Activated CD4-positive, alpha-beta T cell treated with anti-CD3 and anti-CD28 coated beads, Interleukin-2, amount 10 ng/mL, durations not matched to agents 24 days and 14 days (primary cell): ENCODE measurements around the gene WTAP. TPM values are rescaled to one million over a fixed set of nuclear protein-coding genes. Genes with fewer than 3 reads are reported as not detected.
"Not testable (repeated sequence)": the region's sequence is repeated elsewhere in the genome, so short reads cannot be mapped to it uniquely, and the experiment has no call there.

ENCODE experiments used
- DNase-seq: peaks from one replicate; pipeline ENCODE4 v3.0.0; 2022
- H3K27ac Mint-ChIP-seq: one replicate; pipeline ENCODE4 v1.8.0; 2022; ENCODE audit warnings: mild to moderate bottlenecking, mixed read lengths
- H3K27me3 Mint-ChIP-seq: one replicate; pipeline ENCODE4 v1.8.0; 2022; ENCODE audit warnings: mixed read lengths
- H3K36me3 Mint-ChIP-seq: one replicate; pipeline ENCODE4 v1.8.0; 2022; ENCODE audit warnings: low read depth, mild to moderate bottlenecking, mixed read lengths
- H3K4me1 Mint-ChIP-seq: one replicate; pipeline ENCODE4 v1.8.0; 2021; ENCODE audit warnings: mixed read lengths
- H3K4me3 Mint-ChIP-seq: one replicate; pipeline ENCODE4 v1.8.0; 2022; ENCODE audit warnings: mild to moderate bottlenecking, moderate library complexity, mixed read lengths
- H3K9me3 Mint-ChIP-seq: one replicate; pipeline ENCODE4 v1.8.0; 2021; ENCODE audit warnings: mixed read lengths
- intact Hi-C: fragments of 100-400 bp; cut with micrococcal nuclease; formaldehyde crosslinking; loops from one replicate; pipeline ENCODE4 v1.15.1; 2023
- total RNA-seq: library from RNA; stranded (reverse); gene quantifications from 2 replicates; pipeline ENCODE4 v1.2.3, GENCODE V29; 2022

WTAP gene
- total RNA-seq, 1 donor from 2014 or later: 107 TPM

DNA sequence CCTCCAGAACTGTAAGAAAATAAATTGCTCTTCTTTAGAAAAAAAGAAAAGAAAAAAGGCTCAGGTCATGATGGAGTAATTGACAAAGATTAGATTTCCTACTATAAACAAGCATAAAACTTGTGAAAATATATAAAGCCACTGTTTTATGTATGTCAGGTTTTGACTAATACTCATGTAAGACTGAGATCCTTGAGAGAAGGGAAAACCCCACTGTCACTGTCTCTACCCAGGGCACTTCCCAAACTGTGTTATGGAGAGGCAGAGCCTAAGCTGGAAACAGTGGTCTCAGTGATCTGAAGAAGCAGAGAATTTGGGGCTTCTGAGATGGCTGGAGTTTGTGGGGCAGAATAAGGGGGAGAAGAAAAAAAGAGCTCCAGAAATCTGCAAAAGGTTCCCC lies 42.2 kb downstream of the WTAP start:
- intact Hi-C loops: loop anchor here (1.0 to 2.0 kb wide), 2 partner anchors 8 to 13 kb away; no protein-coding TSS in a partner anchor
- Mint-ChIP-seq H3K4me1 (peaks cover 26% of the 10 kb centered on the region), H3K27ac (no peak overlapping the region), H3K4me3 (no peak overlapping the region), H3K9me3 (no peaks in the 10 kb centered on the region), H3K27me3 (no peaks in the 10 kb centered on the region), H3K36me3 (peaks cover 79% of the 10 kb centered on the region)
- DNase-seq: no peak

DNA sequence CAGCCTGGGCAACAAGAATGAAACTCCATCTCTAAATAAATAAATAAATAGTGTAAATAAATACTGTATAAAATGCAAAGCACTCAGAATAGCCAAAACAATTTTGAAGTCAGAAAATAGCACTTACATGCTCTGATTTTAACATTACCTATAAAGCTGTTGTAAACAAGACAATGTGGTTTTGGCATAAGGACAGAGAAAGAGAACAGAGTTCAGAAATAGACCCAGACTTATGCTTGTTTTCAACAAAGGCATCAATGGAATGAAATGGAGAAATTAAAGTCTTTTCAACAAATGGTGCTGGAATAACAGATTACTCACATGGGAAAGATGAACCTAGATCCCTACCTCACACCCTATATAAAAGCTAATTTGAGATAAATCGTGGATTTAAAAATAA lies 44.9 kb downstream of the WTAP start:
- Mint-ChIP-seq H3K27me3 (no peaks in the 10 kb centered on the region), H3K4me1 (peaks cover 14% of the 10 kb centered on the region), H3K36me3 (peaks cover 75% of the 10 kb centered on the region), H3K27ac (no peak overlapping the region), H3K4me3 (no peak overlapping the region), H3K9me3 (no peaks in the 10 kb centered on the region)
- no peak for DNase-seq
- intact Hi-C loops: no loop called here

DNA sequence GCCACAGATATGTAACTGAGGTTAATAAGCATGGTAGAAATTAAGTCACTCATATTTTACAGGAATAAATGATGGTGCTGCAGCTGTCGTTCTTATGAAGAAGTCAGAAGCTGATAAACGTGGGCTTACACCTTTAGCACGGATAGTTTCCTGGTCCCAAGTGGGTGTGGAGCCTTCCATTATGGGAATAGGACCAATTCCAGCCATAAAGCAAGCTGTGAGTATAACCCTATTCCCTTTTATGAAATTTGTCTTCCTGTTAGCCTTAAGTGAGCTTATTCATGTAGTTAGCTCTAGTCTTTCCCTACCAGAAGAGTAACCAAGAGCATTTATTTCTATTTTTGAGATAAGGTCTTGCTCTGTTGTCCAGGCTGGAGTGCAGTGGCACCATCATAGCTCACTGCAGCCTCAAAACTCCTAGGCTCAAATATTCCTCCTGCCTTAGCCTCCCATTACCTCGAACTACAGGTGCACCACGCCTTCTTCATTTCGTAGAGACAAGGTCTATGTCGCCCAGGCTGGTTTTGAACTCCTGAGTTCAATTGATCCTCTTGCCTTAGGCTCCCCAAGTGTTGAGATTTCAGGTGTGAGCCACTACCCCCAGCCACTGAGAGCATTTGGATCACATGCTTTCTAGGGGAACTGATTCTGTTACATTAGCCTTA lies 50.1 kb downstream of the WTAP start:
- Mint-ChIP-seq H3K9me3 (no peaks in the 10 kb centered on the region), H3K27me3 (no peaks in the 10 kb centered on the region), H3K4me1 (peaks cover 15% of the 10 kb centered on the region), H3K36me3 (peaks cover 75% of the 10 kb centered on the region), H3K4me3 (no peak overlapping the region), H3K27ac (no peak overlapping the region)
- intact Hi-C loops: loop anchor here (1.0 kb wide), 1 partner anchor 8 kb away; no protein-coding TSS in a partner anchor
- DNase-seq: no peak

GRCh38 chr6:159778131-159778530 lies 50.8 kb downstream of the WTAP start:
- Mint-ChIP-seq H3K36me3 (peaks cover 81% of the 10 kb centered on the region), H3K4me1 (peaks cover 22% of the 10 kb centered on the region), H3K4me3 (no peak overlapping the region), H3K27me3 (no peaks in the 10 kb centered on the region), H3K27ac (peak overlapping the region; percentile 7), H3K9me3 (no peaks in the 10 kb centered on the region)
- intact Hi-C loops: no loop called here
- DNase-seq: no peak

- Mint-ChIP-seq H3K9me3 (no peaks in the 10 kb centered on the region), H3K36me3 (peaks cover 81% of the 10 kb centered on the region), H3K4me1 (peaks cover 22% of the 10 kb centered on the region), H3K27ac (peak overlapping the region; percentile 7), H3K27me3 (no peaks in the 10 kb centered on the region), H3K4me3 (no peak overlapping the region)
- DNase-seq: no peak
- intact Hi-C loops: no loop called here
Measured at GRCh38 chr6:159778542-159779103, 51.3 kb downstream of the WTAP start.

- intact Hi-C loops: loop anchor here (5.0 to 10.0 kb wide), 2 partner anchors 36 to 317 kb away; no protein-coding TSS in a partner anchor
- Mint-ChIP-seq H3K9me3 (no peaks in the 10 kb centered on the region), H3K36me3 (peaks cover 73% of the 10 kb centered on the region), H3K4me3 (peak overlapping the region; percentile 97), H3K27ac (peak overlapping the region; percentile 98), H3K4me1 (peaks cover 47% of the 10 kb centered on the region), H3K27me3 (peaks cover 3% of the 10 kb centered on the region)
- peak; percentile 67 for DNase-seq
Measured at GRCh38 chr6:159788276-159788675, 61.0 kb downstream of the WTAP start.

GRCh38 chr6:159788753-159789376 lies 61.6 kb downstream of the WTAP start:
- Mint-ChIP-seq H3K4me3 (peak overlapping the region; percentile 97), H3K9me3 (no peaks in the 10 kb centered on the region), H3K36me3 (peaks cover 71% of the 10 kb centered on the region), H3K4me1 (peaks cover 46% of the 10 kb centered on the region), H3K27me3 (peaks cover 3% of the 10 kb centered on the region), H3K27ac (peak overlapping the region; percentile 98)
- DNase-seq: peak; percentile 80
- intact Hi-C loops: loop anchor here (1.0 to 10.0 kb wide), 5 partner anchors 27 to 316 kb away; partner anchors contain the start of genes ACAT2 and WTAP

DNA sequence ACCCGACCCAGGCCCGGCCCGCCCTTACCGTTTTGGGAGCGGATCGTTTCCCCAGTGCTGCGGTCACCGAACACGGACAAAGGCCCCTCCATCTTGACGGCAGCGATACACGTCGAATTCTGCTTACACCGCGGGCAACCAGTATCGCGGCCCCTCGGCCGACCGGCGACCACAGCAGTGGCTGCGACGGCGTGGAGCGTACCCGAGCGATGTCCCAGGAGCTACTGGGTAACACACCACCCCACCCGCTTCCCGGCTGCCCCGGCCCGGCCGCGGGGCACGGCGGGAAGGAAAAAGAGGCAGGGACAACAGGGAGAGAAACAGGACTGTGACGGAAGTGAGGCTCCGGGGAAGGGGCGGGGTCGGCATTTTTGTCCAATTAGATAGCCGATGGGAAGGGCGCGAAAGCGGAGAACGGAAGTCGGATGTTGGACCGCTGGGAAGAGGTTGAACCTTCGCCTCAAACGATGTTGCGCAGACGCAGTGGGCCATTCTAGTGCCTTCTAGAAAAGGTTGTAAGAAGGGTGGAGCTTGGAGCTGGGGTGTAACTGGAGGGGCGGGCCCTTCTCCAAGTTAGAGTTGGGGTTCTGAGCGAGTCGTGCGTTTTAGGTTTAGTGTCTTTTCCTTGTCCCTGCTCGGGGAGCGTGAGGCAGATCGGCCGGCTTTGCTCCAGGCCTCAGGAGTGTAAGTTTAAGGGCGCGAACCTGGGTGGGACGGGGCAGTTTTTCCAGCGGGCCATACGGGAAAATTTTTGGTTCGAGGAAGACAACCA lies 62.3 kb downstream of the WTAP start, which contains the start of gene TCP1:
Gene TCP1, minus strand, starts transcription at position 226 of the 772 bp plus-strand sequence. Its CDS starts 134 bp downstream, at position 92.
- H3K9me3 Mint-ChIP-seq: no peaks in the 10 kb centered on the region
- peak within 1 kb of the TSS; percentile 97 for H3K4me3 Mint-ChIP-seq
- H3K27me3 Mint-ChIP-seq: peaks cover 3% of the 10 kb centered on the region
- peaks cover 46% of the 10 kb centered on the region for H3K4me1 Mint-ChIP-seq
- DNase-seq: peak; percentile 100
- peak within 1 kb of the TSS; percentile 98 for H3K27ac Mint-ChIP-seq
- peaks cover 72% of the 10 kb centered on the region for H3K36me3 Mint-ChIP-seq
- intact Hi-C loops: loop anchor here (1.0 to 10.0 kb wide), 8 partner anchors 27 to 315 kb away; partner anchors contain the start of genes ACAT2, IGF2R and WTAP

DNA sequence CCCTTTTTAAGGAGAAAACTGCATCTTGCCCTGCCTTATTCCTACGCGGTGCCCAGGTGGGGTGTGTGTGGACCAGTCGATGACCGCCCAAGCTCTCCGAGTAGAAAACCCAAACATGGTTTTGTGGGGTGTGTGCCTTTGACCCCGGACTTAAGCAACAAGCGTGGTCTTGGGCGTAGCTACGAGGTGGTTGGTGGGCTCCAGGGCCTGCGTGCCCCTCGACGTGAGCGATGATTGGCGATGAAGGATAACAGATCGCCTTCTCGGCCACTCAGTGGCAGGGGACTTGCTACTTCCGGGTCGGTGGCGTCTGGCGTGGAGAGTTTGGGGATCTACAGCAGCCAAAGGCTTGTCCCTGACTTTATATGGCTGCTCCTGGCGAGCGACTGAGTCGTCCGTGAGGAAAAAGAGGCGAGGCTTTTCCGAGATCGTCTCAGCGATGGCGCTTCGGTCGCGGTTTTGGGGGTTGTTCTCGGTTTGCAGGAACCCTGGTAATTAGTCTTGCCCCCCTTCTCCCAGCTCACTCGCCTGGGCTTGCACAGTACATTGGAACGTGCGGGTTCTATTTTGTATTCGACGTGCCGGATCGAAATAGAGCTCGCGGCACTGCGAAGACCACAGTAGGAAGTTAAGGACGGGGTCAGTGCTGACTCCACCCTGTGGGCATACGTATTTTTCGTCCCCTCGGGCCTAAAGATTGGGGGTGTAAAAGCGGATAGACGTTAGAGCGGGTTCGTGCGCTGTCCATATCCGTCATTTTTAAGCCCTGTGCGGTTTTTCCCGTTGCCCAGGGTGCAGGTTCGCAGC lies 63.0 kb downstream of the WTAP start, which contains the start of gene MRPL18:
Gene MRPL18, plus strand, starts transcription at position 319 of the 807 bp plus-strand sequence. Its CDS starts 121 bp downstream, at position 440.
- intact Hi-C loops: loop anchor here (2.0 kb wide), 3 partner anchors 142 to 178 kb away; partner anchors contain the start of gene IGF2R
- Mint-ChIP-seq H3K36me3 (peaks cover 69% of the 10 kb centered on the region), H3K4me3 (peak within 1 kb of the TSS; percentile 97), H3K27ac (peak within 1 kb of the TSS; percentile 98), H3K27me3 (peaks cover 3% of the 10 kb centered on the region), H3K4me1 (peaks cover 40% of the 10 kb centered on the region), H3K9me3 (no peaks in the 10 kb centered on the region)
- DNase-seq: peak; percentile 96

DNA sequence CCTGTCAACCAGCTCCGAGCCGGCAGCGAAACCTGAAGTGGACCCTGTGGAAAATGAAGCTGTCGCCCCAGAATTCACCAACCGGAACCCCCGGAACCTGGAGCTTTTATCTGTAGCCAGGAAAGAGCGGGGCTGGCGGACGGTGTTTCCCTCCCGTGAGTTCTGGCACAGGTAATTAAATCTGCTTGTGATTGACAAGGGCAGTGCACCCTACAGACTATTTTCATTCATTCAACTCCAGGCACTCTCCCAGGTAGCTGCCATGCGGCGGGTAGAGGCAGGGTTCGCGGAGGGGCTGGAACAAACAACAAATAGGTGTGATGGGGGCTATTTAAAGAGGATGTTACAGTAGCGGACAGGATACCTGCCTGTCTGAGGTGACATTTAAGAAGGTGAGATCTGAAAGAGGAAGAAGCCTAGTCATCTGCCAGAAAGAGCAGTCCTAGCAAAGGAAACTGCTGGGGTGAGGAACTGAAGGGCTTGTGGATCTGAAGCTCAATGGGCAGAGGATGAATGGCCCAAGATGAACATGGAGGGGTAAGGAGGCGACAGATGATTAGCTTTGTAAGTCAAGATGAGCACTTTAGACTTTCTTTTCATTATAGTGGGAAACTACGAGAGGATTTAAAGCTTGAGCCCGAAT lies 63.8 kb downstream of the WTAP start:
- Mint-ChIP-seq H3K36me3 (peaks cover 65% of the 10 kb centered on the region), H3K27ac (peak overlapping the region; percentile 98), H3K4me1 (peaks cover 36% of the 10 kb centered on the region), H3K27me3 (peaks cover 3% of the 10 kb centered on the region), H3K9me3 (no peaks in the 10 kb centered on the region), H3K4me3 (peak overlapping the region; percentile 97)
- DNase-seq: no peak
- intact Hi-C loops: loop anchor here (2.0 kb wide), 3 partner anchors 142 to 178 kb away; partner anchors contain the start of gene IGF2R

DNA sequence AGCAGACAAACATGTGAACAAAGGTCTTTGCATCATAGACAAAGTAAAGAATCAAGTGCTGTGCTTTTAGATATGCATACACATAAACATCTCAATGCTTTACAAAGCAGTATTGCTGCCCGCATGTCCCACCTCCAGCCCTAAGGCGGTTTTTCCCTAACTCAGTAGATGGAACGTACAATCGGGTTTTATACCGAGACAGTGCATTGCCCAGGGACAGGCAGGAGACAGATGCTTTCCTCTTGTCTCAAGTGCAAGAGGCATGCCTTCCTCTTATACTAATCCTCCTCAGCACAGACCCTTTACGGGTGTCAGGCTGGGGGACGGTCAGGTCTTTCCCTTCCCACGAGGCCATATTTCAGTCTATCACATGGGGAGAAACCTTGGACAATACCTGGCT lies 67.7 kb downstream of the WTAP start:
- Mint-ChIP-seq H3K36me3 (peaks cover 64% of the 10 kb centered on the region), H3K4me1 (peaks cover 20% of the 10 kb centered on the region)
- H3K4me3 Mint-ChIP-seq, H3K9me3 Mint-ChIP-seq, DNase-seq, H3K27me3 Mint-ChIP-seq, intact Hi-C loops, H3K27ac Mint-ChIP-seq: not testable (repeated sequence)

GRCh38 chr6:159797554-159797953 lies 70.2 kb downstream of the WTAP start:
- H3K27ac Mint-ChIP-seq: no peak overlapping the region
- intact Hi-C loops: no loop called here
- no peaks in the 10 kb centered on the region for H3K27me3 Mint-ChIP-seq
- no peak for DNase-seq
- no peaks in the 10 kb centered on the region for H3K9me3 Mint-ChIP-seq
- peaks cover 9% of the 10 kb centered on the region for H3K4me1 Mint-ChIP-seq
- peaks cover 51% of the 10 kb centered on the region for H3K36me3 Mint-ChIP-seq
- H3K4me3 Mint-ChIP-seq: no peak overlapping the region
